HCT116 (cell line): ENCODE results near the gene LIMK2. TPM values are rescaled to one million over a fixed set of nuclear protein-coding genes. Genes with fewer than 3 reads are reported as not detected.

ENCODE experiments used
- ATAC-seq: fragments of 200-7000 bp; cut with Tn5 transposase; 2 replicates; pipeline ENCODE4 v1.9.1; 2020; ENCODE audit warnings: mild to moderate bottlenecking, moderate library complexity
- BruUV-seq: library from RNA; stranded (reverse); fragments of 400-500 nt; replicated peaks from 2 replicates; lab custom pipeline; 2021; lab: Mats Ljungman, UMichigan
- CTCF ChIA-PET: fragments of 300-600 bp; sonication (Branson Sonifier 250); formaldehyde crosslinking; loops from one replicate; lab custom pipeline; 2021; ENCODE audit warnings: antibody characterized with exemption; lab: Charles Lee
- POLR2A ChIA-PET: fragments of 300-600, 350-600 bp; sonication (Branson Sonifier 250); formaldehyde crosslinking; loops from one replicate; lab custom pipeline; 2021; ENCODE audit warnings: antibody characterized with exemption; lab: Charles Lee
- RAD21 ChIA-PET, 2 experiments: fragments of 300-600 bp; sonication (Branson Sonifier 250); formaldehyde crosslinking; loops; one replicate each; lab custom pipeline; 2023; ENCODE audit warnings: low total read pairs in 2 of 2; ENCODE audit not compliant: uncharacterized antibody in 2 of 2, unreplicated experiment in 2 of 2, low non-redundant PET in 1 of 2; lab: Charles Lee
- DNase-seq: peaks from one replicate; pipeline ENCODE4 v3.0.0-alpha.2; 2010; ENCODE audit warnings: low read depth, low spot score
- H2AFZ ChIP-seq: fragments of 200-600 bp; shearing (Covaris generic), sonication (generic); 2 replicates; pipeline ENCODE4 v1.6.1; 2017; ENCODE audit warnings: low read depth, mixed run types, mixed read lengths, antibody characterized with exemption, low read length; ENCODE audit not compliant: poor library complexity, severe bottlenecking
- H3K27ac ChIP-seq: 2 replicates; pipeline ENCODE4 v1.5.1; 2012; ENCODE audit warnings: low read depth, low read length
- H3K27me3 ChIP-seq: fragments of 200-600 bp; sonication (generic); 2 replicates; pipeline ENCODE4 v1.6.1; 2016; ENCODE audit warnings: mixed run types, low read length, mixed read lengths; ENCODE audit not compliant: insufficient read depth
- H3K36me3 ChIP-seq, 2 experiments: fragments of 200-500 bp in 1 of 2; fragments of 200-600 bp in 1 of 2; sonication (Bioruptor generic) in 1 of 2; sonication (generic) in 1 of 2; 2 replicates each; pipeline versions ENCODE4 v1.5.1 to v1.6.1; 2014 to 2016; ENCODE audit warnings: low read length in 2 of 2, inconsistent platforms in 1 of 2, mixed read lengths in 1 of 2, mixed run types in 1 of 2; ENCODE audit not compliant: insufficient read depth in 2 of 2, control insufficient read depth in 1 of 2
- H3K4me1 ChIP-seq, 2 experiments: fragments of 200-600 bp in 1 of 2; sonication (generic) in 1 of 2; 2 replicates each; pipeline versions ENCODE4 v1.5.1 to v1.6.1; 2012 to 2017; ENCODE audit warnings: low read length in 2 of 2, inconsistent platforms in 1 of 2, mild to moderate bottlenecking in 1 of 2, mixed read lengths in 1 of 2, mixed run types in 1 of 2, moderate library complexity in 1 of 2; ENCODE audit not compliant: insufficient read depth in 2 of 2, control insufficient read depth in 1 of 2
- H3K4me2 ChIP-seq: fragments of 200-600 bp; sonication (generic); 2 replicates; pipeline ENCODE4 v1.6.1; 2017; ENCODE audit warnings: mixed run types, low read length, mixed read lengths
- H3K4me3 ChIP-seq, 2 experiments: fragments of 200-600 bp in 1 of 2; sonication (generic) in 1 of 2; replicated peaks in 1 of 2; 2 replicates each; pipeline ENCODE4 v1.5.1; 2011 to 2016; ENCODE audit warnings: low read length in 2 of 2, control low read depth in 1 of 2, low read depth in 1 of 2, mild to moderate bottlenecking in 1 of 2, mixed read lengths in 1 of 2, mixed run types in 1 of 2
- H3K79me2 ChIP-seq: fragments of 200-600 bp; sonication (generic); 2 replicates; pipeline ENCODE4 v1.6.1; 2017; ENCODE audit warnings: mild to moderate bottlenecking, mixed run types, low read length, moderate library complexity, mixed read lengths; ENCODE audit not compliant: insufficient read depth
- H3K9ac ChIP-seq: fragments of 200-600 bp; sonication (generic); 2 replicates; pipeline ENCODE4 v1.6.1; 2016; ENCODE audit warnings: low read length, mixed read lengths
- H3K9me2 ChIP-seq: fragments of 200-600 bp; sonication (generic), shearing (Covaris generic); 2 replicates; pipeline ENCODE4 v1.6.1; 2017; ENCODE audit warnings: mixed run types, mild to moderate bottlenecking, moderate library complexity; ENCODE audit not compliant: insufficient read depth
- H3K9me3 ChIP-seq, 2 experiments: fragments of 200-500 bp in 1 of 2; fragments of 200-600 bp in 1 of 2; sonication (Bioruptor generic) in 1 of 2; sonication (generic) in 1 of 2; 2 replicates each; pipeline ENCODE4 v1.6.1; 2014 to 2017; ENCODE audit warnings: low read length in 2 of 2, mixed read lengths in 2 of 2, inconsistent platforms in 1 of 2, low read depth in 1 of 2, mild to moderate bottlenecking in 1 of 2, mixed run types in 1 of 2, moderate library complexity in 1 of 2; ENCODE audit not compliant: control insufficient read depth in 1 of 2, insufficient read depth in 1 of 2
- H4K20me1 ChIP-seq: fragments of 200-600 bp; sonication (generic), shearing (Covaris generic); 2 replicates; pipeline ENCODE4 v1.6.1; 2017; ENCODE audit warnings: mixed run types, mild to moderate bottlenecking, moderate library complexity; ENCODE audit not compliant: insufficient read depth
- ATF3 ChIP-seq: IDR thresholded peaks from 2 replicates; pipeline ENCODE4 v1.6.1; 2012
- EZH2phosphoT487 ChIP-seq: fragments of 200-600 bp; IDR thresholded peaks from 2 replicates; pipeline ENCODE4 v1.6.1; 2018; ENCODE audit warnings: antibody characterized with exemption, borderline replicate concordance
- FOSL1 ChIP-seq: IDR thresholded peaks from 2 replicates; pipeline ENCODE4 v1.6.1; 2012; ENCODE audit warnings: low read depth
- JUND ChIP-seq: IDR thresholded peaks from 2 replicates; pipeline ENCODE4 v1.6.1; 2012
- intact Hi-C: fragments of 100-400 bp; cut with micrococcal nuclease; formaldehyde crosslinking; loops from 2 replicates; pipeline ENCODE4 v1.10.0; 2022
- total RNA-seq: library from RNA; stranded (reverse); gene quantifications from one replicate; pipeline ENCODE4 v1.2.1, GENCODE V29; 2021; ENCODE audit not compliant: unreplicated experiment
- TF ChIP-seq, protein P1 (sequence below), 3 experiments: fragments of 200-600 bp in 1 of 3; sonication (generic) in 1 of 3; IDR thresholded peaks in 2 of 3; conservative IDR thresholded peaks in 1 of 3; 2 replicates each; pipeline ENCODE4 v1.5.1; 2012 to 2017; ENCODE audit warnings: low read depth in 2 of 3, low read length in 2 of 3, antibody characterized with exemption in 1 of 3, borderline replicate concordance in 1 of 3, control low read depth in 1 of 3, mild to moderate bottlenecking in 1 of 3, mixed read lengths in 1 of 3, mixed run types in 1 of 3, moderate library complexity in 1 of 3; ENCODE audit not compliant: insufficient read depth in 1 of 3

LIMK2 gene
- total RNA-seq, 1 experiment from 2014 or later = 21.9 TPM

- DNase-seq = no peak
- BruUV-seq = no TSS peak
- peaks cover 31% of the 10 kb centered on the region; the same call in 1 of the 2 replicates for H3K79me2 ChIP-seq
- H3K9me2 ChIP-seq = no peaks in the 10 kb centered on the region
- peak overlapping the region; percentile 49 for H3K4me2 ChIP-seq
- CTCF ChIA-PET = no interaction called here
- H2AFZ ChIP-seq = no peak overlapping the region
- RAD21 ChIA-PET = no interaction called here
- no peak overlapping the region for H3K27ac ChIP-seq
- POLR2A ChIA-PET = no interaction called here
- ATAC-seq = peak; percentile 46
- no peak overlapping the region for H3K9ac ChIP-seq
- H3K9me3 ChIP-seq = no peaks in the 10 kb centered on the region
- TF ChIP-seq EZH2phosphoT487 = no peak
- peak; percentile 33; the same call in 1 of the 2 replicates for TF ChIP-seq JUND
- TF ChIP-seq FOSL1 = peak; percentile 26; the same call in 1 of the 2 replicates
- no peak overlapping the region for H3K4me3 ChIP-seq
- peaks cover 4% of the 10 kb centered on the region; the same call in 1 of the 2 replicates for H4K20me1 ChIP-seq
- no peaks in the 10 kb centered on the region for H3K27me3 ChIP-seq
- no peaks in the 10 kb centered on the region for H3K36me3 ChIP-seq
- peaks cover 47 to 63% of the 10 kb centered on the region in 2 experiments for H3K4me1 ChIP-seq
- intact Hi-C loops = no loop called here
Measured at GRCh38 chr22:31241200-31241599, 29.1 kb downstream of the LIMK2 start.

- intact Hi-C loops = no loop called here
- Histone ChIP-seq H3K36me3 (no peaks in the 10 kb centered on the region), H2AFZ (no peak overlapping the region), H3K4me1 (peaks cover 47 to 63% of the 10 kb centered on the region in 2 experiments), H3K4me3 (no peak overlapping the region), H3K9ac (no peak overlapping the region), H3K9me2 (no peaks in the 10 kb centered on the region), H3K27ac (no peak overlapping the region), H3K79me2 (peaks cover 31% of the 10 kb centered on the region; the same call in 1 of the 2 replicates), H3K4me2 (peak overlapping the region; percentile 49; the same call in 1 of the 2 replicates), H4K20me1 (peaks cover 4% of the 10 kb centered on the region; the same call in 1 of the 2 replicates), H3K9me3 (no peaks in the 10 kb centered on the region), H3K27me3 (no peaks in the 10 kb centered on the region)
- no TSS peak for BruUV-seq
- CTCF ChIA-PET = interaction anchor here (0.6 kb wide), 1 partner anchor 188 kb away, joined by 3 read pairs; no protein-coding TSS in a partner anchor
- POLR2A ChIA-PET = no interaction called here
- ATAC-seq (no peak), DNase-seq (no peak)
- RAD21 ChIA-PET = no interaction called here
- no peak for TF ChIP-seq ATF3
- TF ChIP-seq, protein P1, sequence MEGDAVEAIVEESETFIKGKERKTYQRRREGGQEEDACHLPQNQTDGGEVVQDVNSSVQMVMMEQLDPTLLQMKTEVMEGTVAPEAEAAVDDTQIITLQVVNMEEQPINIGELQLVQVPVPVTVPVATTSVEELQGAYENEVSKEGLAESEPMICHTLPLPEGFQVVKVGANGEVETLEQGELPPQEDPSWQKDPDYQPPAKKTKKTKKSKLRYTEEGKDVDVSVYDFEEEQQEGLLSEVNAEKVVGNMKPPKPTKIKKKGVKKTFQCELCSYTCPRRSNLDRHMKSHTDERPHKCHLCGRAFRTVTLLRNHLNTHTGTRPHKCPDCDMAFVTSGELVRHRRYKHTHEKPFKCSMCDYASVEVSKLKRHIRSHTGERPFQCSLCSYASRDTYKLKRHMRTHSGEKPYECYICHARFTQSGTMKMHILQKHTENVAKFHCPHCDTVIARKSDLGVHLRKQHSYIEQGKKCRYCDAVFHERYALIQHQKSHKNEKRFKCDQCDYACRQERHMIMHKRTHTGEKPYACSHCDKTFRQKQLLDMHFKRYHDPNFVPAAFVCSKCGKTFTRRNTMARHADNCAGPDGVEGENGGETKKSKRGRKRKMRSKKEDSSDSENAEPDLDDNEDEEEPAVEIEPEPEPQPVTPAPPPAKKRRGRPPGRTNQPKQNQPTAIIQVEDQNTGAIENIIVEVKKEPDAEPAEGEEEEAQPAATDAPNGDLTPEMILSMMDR (IDR thresholded peaks at IDR 0.05 in 2 of 3, conservative IDR thresholded peaks at IDR 0.05 in 1 of 3; ENCODE audit: borderline replicate concordance in 1 of 3, insufficient read depth in 1 of 3, low read depth in 2 of 3, low read length in 2 of 3) = peak in 2 of 3 experiments; percentile 16 to 17; a peak in 2 of 6 replicates
Measured at GRCh38 chr22:31241936-31242335, 29.8 kb downstream of the LIMK2 start.
